ENCODE data around the gene MTUS2. TPM values are rescaled to one million over a fixed set of nuclear protein-coding genes. Genes with fewer than 3 reads are reported as not detected.

The MTUS2 gene
- total RNA-seq, 2 donors from 2014 or later, result 4.0 to 5.4 TPM

DNA sequence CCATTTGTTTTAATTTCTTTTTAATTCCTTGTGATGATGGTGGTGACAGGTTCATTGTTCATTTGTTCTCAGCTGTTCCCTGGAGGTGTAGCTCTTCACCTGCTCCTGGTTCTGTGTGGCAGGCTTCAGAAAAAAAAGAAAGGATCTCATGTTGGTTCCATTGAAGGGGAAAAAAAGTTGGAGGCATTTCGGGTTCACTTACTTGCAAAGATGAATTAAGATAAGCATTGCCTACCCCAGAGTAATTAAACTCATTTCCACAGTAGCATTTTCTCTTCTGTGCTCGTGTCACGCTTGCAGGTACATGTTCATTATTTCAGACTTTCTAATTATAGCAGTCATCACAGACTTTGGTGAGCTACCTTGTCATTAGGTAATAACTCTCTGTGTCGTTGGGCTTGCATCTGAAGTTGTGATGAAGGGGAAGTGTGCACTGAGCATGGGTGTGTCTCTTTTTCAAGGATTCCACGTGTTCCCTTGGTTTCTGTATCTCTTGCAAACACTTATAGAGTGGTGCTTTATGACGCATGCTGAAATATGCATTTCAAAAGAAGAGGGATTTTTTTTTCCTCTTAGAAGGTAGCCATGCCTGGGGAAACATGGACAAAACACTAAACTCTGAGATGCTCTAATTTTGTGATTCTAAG, 69.1 kb downstream of the MTUS2 start:
- intact Hi-C loops (cut with DNase I), result no loop called here

GRCh38 chr13:28890712-28891111, 70.6 kb downstream of the MTUS2 start:
- Histone ChIP-seq H3K27me3 (no peaks in the 10 kb centered on the region), H3K9me3 (no peaks in the 10 kb centered on the region), H3K36me3 (replicated peaks in 1 of 2; ENCODE audit: insufficient read depth in 1 of 2, low read depth in 2 of 2) (no peaks in the 10 kb centered on the region), H3K27ac (no peak overlapping the region), H3K4me3 (no peak overlapping the region), H3K4me1 (no peaks in the 10 kb centered on the region)
- ATAC-seq (no peak), DNase-seq (no peak)
- intact Hi-C loops (cut with DNase I), result no loop called here
- WGBS, 2 donors, result 48 to 50% methylated on average over 3 of the region's 3 CpGs
- no peak for TF ChIP-seq POLR2A (IDR thresholded peaks at IDR 0.05)
- TF ChIP-seq CTCF (IDR thresholded peaks at IDR 0.05), result no peak

More for the DNA sequence above, 69.1 kb downstream of the MTUS2 start:
- Histone ChIP-seq H3K4me1 (no peaks in the 10 kb centered on the region), H3K36me3 (replicated peaks in 1 of 2; ENCODE audit: insufficient read depth in 1 of 2, low read depth in 2 of 2) (no peaks in the 10 kb centered on the region), H3K27ac (no peak overlapping the region), H3K9me3 (no peaks in the 10 kb centered on the region), H3K4me3 (no peak overlapping the region), H3K27me3 (no peaks in the 10 kb centered on the region)
- DNase-seq, result no peak
- no peak for ATAC-seq
- 49 to 56% methylated on average over 6 of the region's 6 CpGs for WGBS, 2 donors
- no peak for TF ChIP-seq CTCF (IDR thresholded peaks at IDR 0.05)
- TF ChIP-seq POLR2A (IDR thresholded peaks at IDR 0.05), result no peak

- ATAC-seq (no peak), DNase-seq (no peak)
- Histone ChIP-seq H3K9me3 (peaks cover 0 to 6% (median 0%) of the 10 kb centered on the region in 3 donors), H3K27me3 (no peaks in the 10 kb centered on the region), H3K4me1 (no peaks in the 10 kb centered on the region), H3K27ac (no peak overlapping the region), H3K4me3 (no peak overlapping the region), H3K36me3 (replicated peaks in 1 of 2; ENCODE audit: insufficient read depth in 1 of 2, low read depth in 2 of 2) (no peaks in the 10 kb centered on the region)
- TF ChIP-seq POLR2A (IDR thresholded peaks at IDR 0.05), result no peak
- TF ChIP-seq CTCF (IDR thresholded peaks at IDR 0.05), result no peak
- intact Hi-C loops (cut with DNase I), result no loop called here
- 78 to 86% methylated on average over 2 of the region's 2 CpGs for WGBS, 2 donors
These were observed 97.9 kb downstream of the MTUS2 start for GRCh38 chr13:28918030-28918429.

DNA sequence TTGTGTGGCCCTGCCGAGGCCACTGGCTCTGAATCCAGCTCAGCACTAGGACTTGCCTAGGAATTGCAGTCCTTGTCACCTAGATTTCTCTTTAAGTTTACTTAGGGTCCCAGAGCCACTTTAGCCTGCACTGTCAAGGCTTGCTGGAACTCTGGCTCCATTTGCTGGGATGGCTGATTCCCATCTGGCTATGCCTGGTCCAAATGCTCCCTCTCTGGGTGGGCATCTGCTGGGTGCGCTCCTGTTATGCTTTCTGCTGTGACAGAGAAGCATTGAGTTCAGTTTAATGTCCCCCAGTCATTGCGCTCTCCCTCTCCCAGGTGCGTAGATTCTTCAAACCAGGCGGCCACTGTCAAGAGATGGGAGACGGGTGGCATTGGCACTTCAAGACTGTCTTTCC, 102.2 kb downstream of the MTUS2 start:
- ATAC-seq, result no peak
- 60% methylated on average over 6 of the region's 6 CpGs for WGBS, 2 donors

More for the DNA sequence above, 102.2 kb downstream of the MTUS2 start:
- Histone ChIP-seq H3K27ac (no peak overlapping the region), H3K4me1 (no peaks in the 10 kb centered on the region), H3K27me3 (no peaks in the 10 kb centered on the region), H3K36me3 (replicated peaks in 1 of 2; ENCODE audit: insufficient read depth in 1 of 2, low read depth in 2 of 2) (no peaks in the 10 kb centered on the region), H3K9me3 (peaks cover 0 to 3% (median 0%) of the 10 kb centered on the region in 3 donors), H3K4me3 (no peak overlapping the region)
- intact Hi-C loops (cut with DNase I), result no loop called here
- no peak for TF ChIP-seq POLR2A (IDR thresholded peaks at IDR 0.05)
- no peak for TF ChIP-seq CTCF (IDR thresholded peaks at IDR 0.05)
- no peak for DNase-seq

Data from body of pancreas (tissue), 4 donors.